Spleen (tissue), 7 donors: ENCODE data around the gene TAOK3.

ENCODE experiments used
- CTCF ChIP-seq, 11 experiments: fragments of 200-600 bp in 7 of 11; fragments of 450-650 bp in 4 of 11; sonication (generic) in 4 of 11; IDR thresholded peaks in 8 of 11; conservative IDR thresholded peaks in 3 of 11; 1 replicate in 7 of 11; 2 replicates in 4 of 11; pipeline versions ENCODE4 v1.4.0 to v1.8.0; 2016 to 2021; ENCODE audit warnings: antibody characterized with exemption in 11 of 11, inconsistent platforms in 4 of 11, mild to moderate bottlenecking in 1 of 11
- POLR2A ChIP-seq, 3 donors: fragments of 450-650 bp; IDR thresholded peaks; one replicate each; pipeline ENCODE4 v1.5.1; 2017; ENCODE audit warnings: antibody characterized with exemption in 3 of 3, mild to moderate bottlenecking in 1 of 3
- donor health status: DM: no; HTN: no; CAD: no; lungs with moderate emphysema.
- donor health status: DM: no; HTN: no; CAD: no.
- donor health status: DM: no; HTN: no; CAD: no.

DNA sequence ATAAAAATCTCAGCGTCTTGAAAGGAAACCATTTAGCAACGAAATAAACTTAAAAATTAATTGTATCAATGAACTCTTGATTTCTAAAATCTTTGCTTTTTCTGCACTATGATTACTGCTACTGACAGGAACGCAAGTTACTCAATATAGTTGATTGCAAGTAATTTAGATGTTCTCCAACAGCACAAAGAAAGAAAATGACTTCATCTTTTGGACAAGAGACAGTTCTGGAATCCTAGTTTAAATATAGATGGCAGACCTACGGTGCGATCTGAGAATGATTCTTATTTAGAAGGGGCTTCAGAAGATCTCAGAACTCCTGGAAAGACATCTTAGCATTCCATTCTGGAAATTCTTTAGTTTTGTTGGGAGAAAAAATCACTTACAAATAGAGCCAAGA is 2.2 kb upstream of the TAOK3 start:
- no peak for TF ChIP-seq CTCF (IDR thresholded peaks at IDR 0.05 in 8 of 11, conservative IDR thresholded peaks at IDR 0.05 in 3 of 11)
- TF ChIP-seq POLR2A (IDR thresholded peaks at IDR 0.05) = no peak
